HepG2 (cell line): ENCODE results near the gene MED12L. TPM values are rescaled to one million over a fixed set of nuclear protein-coding genes. Genes with fewer than 3 reads are reported as not detected.
A peak's percentile ranks its signal among the peaks of the same experiment; 100 is the strongest.

Source experiments
- ATAC-seq: fragments of 200-7000 bp; cut with Tn5 transposase; 3 replicates; pipeline ENCODE4 v1.9.1; 2020; ENCODE audit warnings: mild to moderate bottlenecking, moderate library complexity
- BruUV-seq: library from RNA; stranded (reverse); fragments of 400-500 nt; replicated peaks from 2 replicates; lab custom pipeline; 2021; lab: Mats Ljungman, UMichigan
- CTCF ChIA-PET: fragments of 300-600 bp; formaldehyde crosslinking; extraction: SDS; loops from one replicate; lab custom pipeline; 2021; ENCODE audit warnings: low total read pairs, inconsistent platforms, low intra/inter-chr PET ratio; lab: Yijun Ruan, JAX
- POLR2A ChIA-PET: fragments of 350-600 bp; sonication (Branson Sonifier 250); formaldehyde crosslinking; loops from one replicate; lab custom pipeline; 2020; ENCODE audit warnings: antibody characterized with exemption, inconsistent platforms; lab: Yijun Ruan, JAX
- DNase-seq: peaks from one replicate; pipeline ENCODE4 v3.0.0-alpha.2; 2015; ENCODE audit warnings: low spot score
- FAIRE-seq: peaks from 3 replicates; lab custom pipeline; 2011; peaks lifted over from hg19 to GRCh38; lab: Jason Lieb, UNC
- H2AFZ ChIP-seq: one replicate; pipeline ENCODE4 v1.6.1; 2011; ENCODE audit warnings: low read length, inconsistent platforms
- H3K27ac ChIP-seq: fragments of 300-600 bp; 3 replicates; pipeline ENCODE4 v1.8.0; 2011; ENCODE audit warnings: mixed run types, mild to moderate bottlenecking, mixed read lengths, low read length, inconsistent platforms; ENCODE audit not compliant: insufficient read depth; ENCODE audit errors: extremely low read length
- H3K27me3 ChIP-seq, 2 experiments: fragments of 200-600 bp in 1 of 2; 2 replicates in 1 of 2; 3 replicates in 1 of 2; pipeline versions ENCODE4 v1.6.0 to v1.8.0; 2011; ENCODE audit warnings: low read length in 2 of 2, mild to moderate bottlenecking in 2 of 2, moderate library complexity in 2 of 2, inconsistent platforms in 1 of 2; ENCODE audit not compliant: insufficient read depth in 2 of 2, control insufficient read depth in 1 of 2
- H3K36me3 ChIP-seq, 2 experiments: fragments of 200-600 bp in 1 of 2; replicated peaks in 1 of 2; 2 replicates in 1 of 2; 3 replicates in 1 of 2; pipeline versions ENCODE4 v1.5.1 to v1.8.0; 2011; ENCODE audit warnings: low read length in 2 of 2, inconsistent platforms in 1 of 2; ENCODE audit not compliant: insufficient read depth in 2 of 2, control insufficient read depth in 1 of 2
- H3K4me1 ChIP-seq: 2 replicates; pipeline ENCODE4 v1.5.1; 2012; ENCODE audit warnings: low read length, inconsistent platforms; ENCODE audit not compliant: insufficient read depth
- H3K4me2 ChIP-seq: 2 replicates; pipeline ENCODE4 v1.6.0; 2011; ENCODE audit warnings: low read depth, low read length, inconsistent platforms
- H3K4me3 ChIP-seq, 3 experiments: fragments of 200-600 bp in 1 of 3; sonication (generic), shearing (Covaris generic) in 1 of 3; replicated peaks in 1 of 3; 2 replicates each; pipeline ENCODE4 v1.5.1; 2011 to 2016; ENCODE audit warnings: low read length in 3 of 3, inconsistent platforms in 2 of 3, low read depth in 2 of 3, mild to moderate bottlenecking in 2 of 3, control low read depth in 1 of 3, mixed read lengths in 1 of 3; ENCODE audit not compliant: insufficient read depth in 1 of 3
- H3K79me2 ChIP-seq: one replicate; pipeline ENCODE4 v1.6.1; 2011; ENCODE audit warnings: low read length, inconsistent platforms; ENCODE audit not compliant: insufficient read depth
- H3K9ac ChIP-seq: 2 replicates; pipeline ENCODE4 v1.6.0; 2011; ENCODE audit warnings: mild to moderate bottlenecking, low read depth, low read length, inconsistent platforms; ENCODE audit not compliant: insufficient read depth
- H3K9me3 ChIP-seq: 2 replicates; pipeline ENCODE4 v1.5.1; 2012; ENCODE audit warnings: mild to moderate bottlenecking, low read length
- H4K20me1 ChIP-seq: 2 replicates; pipeline ENCODE4 v1.6.0; 2011; ENCODE audit warnings: inconsistent platforms, mild to moderate bottlenecking, low read length, moderate library complexity; ENCODE audit not compliant: insufficient read depth
- GLMP ChIP-seq: sonication (generic); formaldehyde crosslinking; IDR thresholded peaks from 2 replicates; pipeline ENCODE4 v1.9.0; 2021; ENCODE audit warnings: missing genetic modification reagents, mild to moderate bottlenecking, borderline replicate concordance
- KDM5B ChIP-seq: sonication (generic); formaldehyde crosslinking; IDR thresholded peaks from 2 replicates; pipeline ENCODE4 v1.4.0; 2020; ENCODE audit warnings: missing genetic modification reagents, mild to moderate bottlenecking, borderline replicate concordance
- SAP130 ChIP-seq: IDR thresholded peaks from 2 replicates; pipeline ENCODE4 v1.6.1; 2016; ENCODE audit warnings: low read depth
- SNAPC5 ChIP-seq: sonication (generic); formaldehyde crosslinking; IDR thresholded peaks from 2 replicates; pipeline ENCODE4 v1.8.1; 2023; ENCODE audit warnings: mild to moderate bottlenecking, missing genetic modification reagents, borderline replicate concordance
- SP140L ChIP-seq: sonication (generic); formaldehyde crosslinking; IDR thresholded peaks from 2 replicates; pipeline ENCODE4 v1.4.0; 2020; ENCODE audit warnings: missing genetic modification reagents, borderline replicate concordance
- TEAD2 ChIP-seq: sonication (generic); formaldehyde crosslinking; IDR thresholded peaks from 2 replicates; pipeline ENCODE4 v1.9.0; 2021; ENCODE audit warnings: missing genetic modification reagents
- THAP11 ChIP-seq: IDR thresholded peaks from 2 replicates; pipeline ENCODE4 v1.6.1; 2016; ENCODE audit warnings: missing biosample characterization, missing genetic modification reagents
- TMF1 ChIP-seq: sonication (generic); formaldehyde crosslinking; IDR thresholded peaks from 2 replicates; pipeline ENCODE4 v1.8.1; 2022; ENCODE audit warnings: low read depth, missing genetic modification reagents
- UBTF ChIP-seq: sonication (generic); formaldehyde crosslinking; IDR thresholded peaks from 2 replicates; pipeline ENCODE4 v1.4.0; 2020; ENCODE audit warnings: mild to moderate bottlenecking, missing genetic modification reagents
- YEATS2 ChIP-seq: sonication (generic); formaldehyde crosslinking; IDR thresholded peaks from 2 replicates; pipeline ENCODE4 v1.4.0; 2020; ENCODE audit warnings: missing genetic modification reagents, borderline replicate concordance
- ZKSCAN5 ChIP-seq: sonication (generic); formaldehyde crosslinking; IDR thresholded peaks from 2 replicates; pipeline ENCODE4 v1.5.1; 2020; ENCODE audit warnings: mild to moderate bottlenecking, missing genetic modification reagents
- ZNF432 ChIP-seq: sonication (generic); formaldehyde crosslinking; IDR thresholded peaks from 2 replicates; pipeline ENCODE4 v1.5.0; 2020; ENCODE audit warnings: missing genetic modification reagents, mild to moderate bottlenecking, borderline replicate concordance
- WGBS: methylation state at CpG from one replicate; pipeline ENCODE4 v1.1.6; 2017; ENCODE audit warnings: low lambda C conversion rate; 5-methylcytosine and 5-hydroxymethylcytosine counted together
- in situ Hi-C: cut with HindIII; loops from 2 replicates; pipeline ENCODE4 v1.10.0; 2017; ENCODE audit warnings: low pct_unique_long_range_greater_than_20kb; ENCODE audit not compliant: extremely low pct_ligation_motif_present
- intact Hi-C: fragments of 100-400 bp; cut with micrococcal nuclease; formaldehyde crosslinking; loops from one replicate; pipeline ENCODE4 v1.10.0; 2022; ENCODE audit not compliant: unreplicated experiment
- polyA plus RNA-seq, 8 experiments: library from polyadenylated mRNA; depleted of rRNA in 3 of 8; stranded (reverse) in 7 of 8; unstranded in 1 of 8; fragments of >200 nt; fragmentation: Illumina TruSeq in 4 of 8; extraction: Trizol in 4 of 8; gene quantifications; 2 replicates each; pipeline versions ENCODE4 v1.2.1 to v1.2.3, GENCODE V29; 2011 to 2016; ENCODE audit warnings: low read depth in 4 of 8, missing spikeins in 1 of 8, mixed read lengths in 1 of 8; ENCODE audit not compliant: insufficient read depth in 1 of 8
- total RNA-seq, 5 experiments: library from RNA; depleted of rRNA; stranded (reverse); fragments of >200 nt; fragmentation: Illumina TruSeq; extraction: Trizol; gene quantifications; 2 replicates each; pipeline ENCODE4 v1.2.3, GENCODE V29; 2016; ENCODE audit warnings: low read depth in 1 of 5

MED12L gene
- total and polyA plus RNA-seq, 2 of the 13 experiments (the other 11 are each of a cell fraction or from before 2014, with no cell fraction given): 0.07 to 0.64 TPM

- Histone ChIP-seq H3K27ac (no peak overlapping the region), H3K36me3 (no peaks in the 10 kb centered on the region), H3K4me2 (no peak overlapping the region), H4K20me1 (no peaks in the 10 kb centered on the region), H3K9me3 (no peaks in the 10 kb centered on the region), H3K27me3 (no peaks in the 10 kb centered on the region), H3K4me3 (no peak overlapping the region), H3K4me1 (no peaks in the 10 kb centered on the region), H3K9ac (no peak overlapping the region), H3K79me2 (no peaks in the 10 kb centered on the region), H2AFZ (no peak overlapping the region)
- POLR2A ChIA-PET: no interaction called here
- 100% methylated on average over 1 of the region's 1 CpG for WGBS
- FAIRE-seq (no peak), ATAC-seq (no peak), DNase-seq (no peak)
- in situ Hi-C loops: no loop called here
- no TSS peak for BruUV-seq
- intact Hi-C loops: no loop called here
- CTCF ChIA-PET: no interaction called here
- no peak for TF ChIP-seq YEATS2 (CRISPR knock-in tag)
- TF ChIP-seq ZKSCAN5 (CRISPR knock-in tag): no peak
- no peak for TF ChIP-seq THAP11 (CRISPR knock-in tag)
- TF ChIP-seq SAP130 (CRISPR knock-in tag): no peak
- TF ChIP-seq KDM5B: no peak
- TF ChIP-seq ZNF432 (CRISPR knock-in tag): no peak
- TF ChIP-seq TEAD2 (CRISPR knock-in tag): no peak
Observed at GRCh38 chr3:151322511-151322910, 237.0 kb downstream of the MED12L start.

- peak; percentile 32; the same call in 1 of the 3 replicates for ATAC-seq
- Histone ChIP-seq H2AFZ (no peak overlapping the region), H4K20me1 (no peaks in the 10 kb centered on the region), H3K36me3 (no peaks in the 10 kb centered on the region), H3K4me1 (no peaks in the 10 kb centered on the region), H3K79me2 (no peaks in the 10 kb centered on the region), H3K9me3 (no peaks in the 10 kb centered on the region), H3K4me3 (no peak overlapping the region), H3K27me3 (no peaks in the 10 kb centered on the region), H3K4me2 (no peak overlapping the region), H3K27ac (no peak overlapping the region), H3K9ac (no peak overlapping the region)
- peak; percentile 30 for FAIRE-seq
- ChIA-PET CTCF (interaction anchor here (0.9 to 1.9 kb wide), 3 partner anchors 100 to 170 kb away, joined by 3 to 11 read pairs (median 3); no protein-coding TSS in a partner anchor), POLR2A (no interaction called here)
- WGBS: 2% methylated on average over 3 of the region's 3 CpGs
- no TSS peak for BruUV-seq
- intact Hi-C loops (loop anchor here (1.0 kb wide), 3 partner anchors 37 to 161 kb away; no protein-coding TSS in a partner anchor), in situ Hi-C loops (no loop called here)
- no peak for DNase-seq
- no peak for TF ChIP-seq SP140L (CRISPR knock-in tag)
- TF ChIP-seq GLMP (CRISPR knock-in tag): no peak
- no peak for TF ChIP-seq TMF1 (CRISPR knock-in tag)
- TF ChIP-seq UBTF (CRISPR knock-in tag): no peak
- TF ChIP-seq SNAPC5 (CRISPR knock-in tag): no peak
Observed at GRCh38 chr3:151327571-151328198, 242.2 kb downstream of the MED12L start.
